DOHH2 (cell line): ENCODE measurements around the gene SRPK2.

Source experiments
- CTCF ChIP-seq: fragments of 200-600 bp; sonication (generic); IDR thresholded peaks from one replicate; pipeline ENCODE4 v1.5.1; 2014; ENCODE audit warnings: antibody characterized with exemption, mild to moderate bottlenecking, low read depth, low read length; ENCODE audit not compliant: poor library complexity, severe bottlenecking
- EZH2phosphoT487 ChIP-seq: fragments of 200-600 bp; sonication (generic); IDR thresholded peaks from 2 replicates; pipeline ENCODE4 v1.6.1; 2017; ENCODE audit warnings: borderline replicate concordance, mild to moderate bottlenecking, antibody characterized with exemption, low read length, moderate library complexity, mixed read lengths

- no peak for TF ChIP-seq CTCF
- no peak for TF ChIP-seq EZH2phosphoT487
Measured at GRCh38 chr7:105139381-105139780, 249.3 kb downstream of the SRPK2 start.
